Neural progenitor cell (in vitro differentiated cells): ENCODE data around the gene PES1. TPM values are rescaled to one million over a fixed set of nuclear protein-coding genes. Genes with fewer than 3 reads are reported as not detected.
"Not testable (repeated sequence)": the region's sequence is repeated elsewhere in the genome, so short reads cannot be mapped to it uniquely, and the experiment has no call there.

ENCODE experiments used
- DNase-seq: peaks from one replicate; pipeline ENCODE4 v3.0.0-alpha.2; 2016; ENCODE audit warnings: low spot score
- H2AFZ ChIP-seq: fragments of 200-600 bp; sonication (generic); replicated peaks from 2 replicates; pipeline ENCODE4 v1.6.1; 2016; ENCODE audit warnings: antibody characterized with exemption
- H3F3A ChIP-seq: fragments of 200-600 bp; sonication (generic); 2 replicates; pipeline ENCODE4 v1.6.1; 2016; ENCODE audit warnings: antibody characterized with exemption, low read depth
- H3K27ac ChIP-seq: fragments of 200-600 bp; sonication (generic); 2 replicates; pipeline ENCODE4 v1.5.1; 2016; ENCODE audit warnings: mild to moderate bottlenecking
- H3K27me3 ChIP-seq: fragments of 200-600 bp; sonication (generic); 2 replicates; pipeline ENCODE4 v1.6.1; 2016; ENCODE audit warnings: mild to moderate bottlenecking, moderate library complexity
- H3K36me3 ChIP-seq: fragments of 200-600 bp; sonication (generic); 2 replicates; pipeline ENCODE4 v1.5.1; 2016
- H3K4me1 ChIP-seq: fragments of 200-600 bp; sonication (generic); 2 replicates; pipeline ENCODE4 v1.6.1; 2016; ENCODE audit warnings: mixed run types
- H3K4me2 ChIP-seq: fragments of 200-600 bp; sonication (generic); 2 replicates; pipeline ENCODE4 v1.6.1; 2016
- H3K4me3 ChIP-seq: fragments of 200-600 bp; sonication (generic); 2 replicates; pipeline ENCODE4 v1.5.1; 2016
- H3K79me2 ChIP-seq: fragments of 200-600 bp; sonication (generic); 2 replicates; pipeline ENCODE4 v1.6.1; 2016; ENCODE audit warnings: low read depth
- H3K9ac ChIP-seq: fragments of 200-600 bp; sonication (generic); 2 replicates; pipeline ENCODE4 v1.6.1; 2016
- H3K9me3 ChIP-seq: fragments of 200-600 bp; sonication (generic); 2 replicates; pipeline ENCODE4 v1.5.1; 2016; ENCODE audit warnings: low read depth
- H4K20me1 ChIP-seq: fragments of 200-600 bp; sonication (generic); 2 replicates; pipeline ENCODE4 v1.6.1; 2016; ENCODE audit warnings: low read depth
- H3K27ac Mint-ChIP-seq: 3 replicates; pipeline ENCODE4 v1.8.0; 2021; ENCODE audit warnings: mixed read lengths
- H3K27me3 Mint-ChIP-seq: 2 replicates; pipeline ENCODE4 v1.8.0; 2022; ENCODE audit warnings: low read depth, mild to moderate bottlenecking, inconsistent platforms, moderate library complexity, mixed read lengths; ENCODE audit not compliant: insufficient read depth
- H3K36me3 Mint-ChIP-seq: 3 replicates; pipeline ENCODE4 v1.8.0; 2021; ENCODE audit warnings: mixed read lengths
- H3K4me1 Mint-ChIP-seq: 3 replicates; pipeline ENCODE4 v1.8.0; 2021; ENCODE audit warnings: mixed read lengths
- H3K4me3 Mint-ChIP-seq: 3 replicates; pipeline ENCODE4 v1.8.0; 2021; ENCODE audit warnings: mild to moderate bottlenecking, moderate library complexity, mixed read lengths
- H3K9me3 Mint-ChIP-seq: 3 replicates; pipeline ENCODE4 v1.8.0; 2020; ENCODE audit warnings: mixed read lengths
- CTCF ChIP-seq: fragments of 200-600 bp; sonication (generic); IDR thresholded peaks from 2 replicates; pipeline ENCODE4 v1.5.1; 2017; ENCODE audit warnings: antibody characterized with exemption, mild to moderate bottlenecking
- EZH2 ChIP-seq: fragments of 200-600 bp; sonication (generic); IDR thresholded peaks from 2 replicates; pipeline ENCODE4 v1.6.1; 2017; ENCODE audit warnings: antibody characterized with exemption, mild to moderate bottlenecking, moderate library complexity
- EZH2phosphoT487 ChIP-seq: fragments of 200-600 bp; sonication (generic); IDR thresholded peaks from 2 replicates; pipeline ENCODE4 v1.6.1; 2017; ENCODE audit warnings: antibody characterized with exemption
- total RNA-seq: library from RNA; depleted of rRNA; stranded (reverse); fragments of >200 nt; gene quantifications from 2 replicates; pipeline ENCODE4 v1.2.3, GENCODE V29; 2015; ENCODE audit warnings: low replicate concordance

The PES1 gene
- total RNA-seq, 1 donor from 2014 or later = 30.2 TPM

- Histone ChIP-seq H3K27ac (no peak overlapping the region), H3K79me2 (no peaks in the 10 kb centered on the region), H3K4me3 (no peak overlapping the region), H3F3A (no peaks in the 10 kb centered on the region), H2AFZ (no peak overlapping the region), H3K36me3 (no peaks in the 10 kb centered on the region), H3K9me3 (no peaks in the 10 kb centered on the region), H4K20me1 (no peaks in the 10 kb centered on the region), H3K9ac (no peak overlapping the region), H3K4me2 (no peak overlapping the region), H3K4me1 (peaks cover 3% of the 10 kb centered on the region), H3K27me3 (no peaks in the 10 kb centered on the region)
- H3K27ac Mint-ChIP-seq = no peak overlapping the region
- no peak for DNase-seq
- no peaks in the 10 kb centered on the region for H3K9me3 Mint-ChIP-seq
- no peak for TF ChIP-seq EZH2
- no peak for TF ChIP-seq CTCF
- TF ChIP-seq EZH2phosphoT487 = no peak
- H3K4me1 Mint-ChIP-seq = peaks cover 16% of the 10 kb centered on the region
- no peaks in the 10 kb centered on the region for H3K36me3 Mint-ChIP-seq
- peaks cover 2% of the 10 kb centered on the region for H3K27me3 Mint-ChIP-seq
- no peak overlapping the region for H3K4me3 Mint-ChIP-seq
Observed at GRCh38 chr22:30562366-30562765, 29.3 kb downstream of the PES1 start.

- no peak overlapping the region for H3K4me2 ChIP-seq
- Mint-ChIP-seq H3K27ac (no peak overlapping the region), H3K27me3 (peaks cover 2% of the 10 kb centered on the region), H3K36me3 (no peaks in the 10 kb centered on the region), H3K4me3 (no peak overlapping the region), H3K4me1 (peaks cover 16% of the 10 kb centered on the region), H3K9me3 (no peaks in the 10 kb centered on the region)
- H3F3A ChIP-seq = no peaks in the 10 kb centered on the region
- no peaks in the 10 kb centered on the region for H3K27me3 ChIP-seq
- TF ChIP-seq EZH2phosphoT487 (no peak), EZH2 (no peak), CTCF (no peak)
- no peaks in the 10 kb centered on the region for H3K79me2 ChIP-seq
- H4K20me1 ChIP-seq = no peaks in the 10 kb centered on the region
- peaks cover 3% of the 10 kb centered on the region for H3K4me1 ChIP-seq
- H3K9ac ChIP-seq = no peak overlapping the region
- H3K9me3 ChIP-seq = no peaks in the 10 kb centered on the region
- no peak overlapping the region for H3K27ac ChIP-seq
- H3K36me3 ChIP-seq = no peaks in the 10 kb centered on the region
- H2AFZ ChIP-seq = no peak overlapping the region
- DNase-seq = no peak
- H3K4me3 ChIP-seq = no peak overlapping the region
Observed at GRCh38 chr22:30561402-30562189, 30.1 kb downstream of the PES1 start.

GRCh38 chr22:30560643-30561202 lies 31.0 kb downstream of the PES1 start:
- not testable (repeated sequence) for DNase-seq, H3K4me2 ChIP-seq, H3K79me2 ChIP-seq, H3K27me3 ChIP-seq, H3K9me3 ChIP-seq, H3K36me3 Mint-ChIP-seq, H3K4me1 ChIP-seq, H3K4me3 ChIP-seq, H3K9me3 Mint-ChIP-seq, H3K9ac ChIP-seq, H4K20me1 ChIP-seq, H2AFZ ChIP-seq, H3F3A ChIP-seq, H3K4me3 Mint-ChIP-seq, H3K27ac Mint-ChIP-seq, H3K27me3 Mint-ChIP-seq, H3K36me3 ChIP-seq, H3K27ac ChIP-seq
- H3K4me1 Mint-ChIP-seq = peaks cover 13% of the 10 kb centered on the region
- peak; percentile 15 for TF ChIP-seq CTCF
